GM12892 (cell line): ENCODE measurements around the gene NEGR1.

Source experiments
- POLR2A ChIP-seq: IDR thresholded peaks from 2 replicates; pipeline ENCODE4 v1.6.1; 2011; ENCODE audit warnings: low read depth, low read length, control low read depth
- POLR2AphosphoS5 ChIP-seq: IDR thresholded peaks from 2 replicates; pipeline ENCODE4 v1.6.1; 2011; ENCODE audit warnings: low read depth, low read length, control low read depth
- TAF1 ChIP-seq: IDR thresholded peaks from 2 replicates; pipeline ENCODE4 v1.6.1; 2011; ENCODE audit warnings: low read depth, mild to moderate bottlenecking, control low read depth, low read length, borderline replicate concordance

GRCh38 chr1:72115290-72115689, 167.0 kb downstream of the NEGR1 start:
- TF ChIP-seq POLR2A (no peak), POLR2AphosphoS5 (no peak), TAF1 (no peak)
